Caki2 (cell line): Measurements from ENCODE around the gene RNU6-7. TPM values are rescaled to one million over a fixed set of nuclear protein-coding genes. Genes with fewer than 3 reads are reported as not detected.

Experiments
- DNase-seq: peaks from one replicate; pipeline ENCODE4 v3.0.0-alpha.2; 2015; ENCODE audit warnings: low read depth
- in situ Hi-C: cut with HindIII; loops from 2 replicates; pipeline ENCODE4 v1.10.0; 2016; ENCODE audit warnings: low sequenced_read_pairs, low pct_unique_long_range_greater_than_20kb, mixed read lengths
- total RNA-seq: library from RNA; depleted of rRNA; stranded (reverse); fragments of >200 nt; shearing (Covaris generic); gene quantifications from 2 replicates; pipeline ENCODE4 v1.2.3, GENCODE V29; 2014; ENCODE audit warnings: low replicate concordance; rRNA removed

Gene RNU6-7
- total RNA-seq, 1 experiment from 2014 or later = not detected

GRCh38 chr14:32249371-32249770 lies 47.5 kb downstream of the RNU6-7 start:
- no peak for DNase-seq
- in situ Hi-C loops = no loop called here

DNA sequence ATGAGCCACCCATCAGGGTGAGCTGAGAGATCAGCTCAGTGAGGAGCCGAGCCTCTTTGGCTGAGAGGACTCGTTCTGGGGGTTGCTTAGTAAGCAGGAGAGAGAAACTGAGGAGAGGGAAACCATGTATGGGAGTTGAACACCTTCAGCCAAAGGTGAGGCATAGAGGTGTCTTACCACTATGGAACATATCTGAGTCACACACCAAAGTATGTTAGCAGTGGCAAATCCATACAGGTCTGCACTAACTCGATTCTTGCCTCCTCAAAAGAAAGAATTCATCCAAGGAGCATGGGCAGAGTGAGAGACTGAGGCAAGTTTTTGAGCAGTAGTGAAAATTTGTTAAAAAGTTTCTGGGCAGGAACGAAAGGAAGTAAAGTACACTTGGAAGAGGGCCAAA lies 47.9 kb downstream of the RNU6-7 start:
- in situ Hi-C loops = no loop called here
- DNase-seq = no peak

- DNase-seq = no peak
- in situ Hi-C loops = no loop called here
Observed at GRCh38 chr14:32250681-32251080, 48.8 kb downstream of the RNU6-7 start.

DNA sequence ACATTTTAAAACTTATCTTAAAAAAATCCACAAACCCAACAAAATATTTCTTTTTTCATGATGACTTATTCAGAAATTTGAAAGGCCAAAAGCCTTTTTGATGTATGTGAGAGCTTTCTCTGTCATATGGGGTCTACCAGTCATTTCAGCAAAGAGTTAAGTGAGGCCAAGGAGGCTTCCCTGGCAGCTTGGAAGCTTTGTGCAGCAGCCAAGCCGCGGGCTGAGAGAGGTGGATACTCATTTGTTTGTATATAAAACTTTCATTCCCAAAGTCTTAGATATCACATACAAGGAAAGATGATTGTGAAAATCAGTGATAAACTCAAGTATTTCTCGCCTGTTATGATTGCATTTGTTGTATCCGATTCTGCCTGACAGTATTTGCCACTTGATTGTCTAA lies 49.7 kb downstream of the RNU6-7 start:
- in situ Hi-C loops = no loop called here
- no peak for DNase-seq

Other genes starting within 250 kb of the RNU6-7 start
- 55.2 and 59.1 TPM in 2 replicates for gene ARHGAP5, start 124.7 kb upstream of the RNU6-7 start, total RNA-seq
- not detected in 2 replicates for gene RNU6-8, start 1.2 kb downstream of the RNU6-7 start, total RNA-seq
- gene AKAP6, start 127.3 kb downstream of the RNU6-7 start, total RNA-seq = 2.0 and 2.3 TPM in 2 replicates